NCI-H128 (cell line): ENCODE results near the gene TAF8.

Source experiments
- DNase-seq: peaks from one replicate; lab custom pipeline; 2025; ENCODE audit not compliant: unreplicated experiment; lab: John Stamatoyannopoulos, UW

TAF8 gene

GRCh38 chr6:42120895-42121865 lies 70.9 kb downstream of the TAF8 start:
- no peak for DNase-seq

DNA sequence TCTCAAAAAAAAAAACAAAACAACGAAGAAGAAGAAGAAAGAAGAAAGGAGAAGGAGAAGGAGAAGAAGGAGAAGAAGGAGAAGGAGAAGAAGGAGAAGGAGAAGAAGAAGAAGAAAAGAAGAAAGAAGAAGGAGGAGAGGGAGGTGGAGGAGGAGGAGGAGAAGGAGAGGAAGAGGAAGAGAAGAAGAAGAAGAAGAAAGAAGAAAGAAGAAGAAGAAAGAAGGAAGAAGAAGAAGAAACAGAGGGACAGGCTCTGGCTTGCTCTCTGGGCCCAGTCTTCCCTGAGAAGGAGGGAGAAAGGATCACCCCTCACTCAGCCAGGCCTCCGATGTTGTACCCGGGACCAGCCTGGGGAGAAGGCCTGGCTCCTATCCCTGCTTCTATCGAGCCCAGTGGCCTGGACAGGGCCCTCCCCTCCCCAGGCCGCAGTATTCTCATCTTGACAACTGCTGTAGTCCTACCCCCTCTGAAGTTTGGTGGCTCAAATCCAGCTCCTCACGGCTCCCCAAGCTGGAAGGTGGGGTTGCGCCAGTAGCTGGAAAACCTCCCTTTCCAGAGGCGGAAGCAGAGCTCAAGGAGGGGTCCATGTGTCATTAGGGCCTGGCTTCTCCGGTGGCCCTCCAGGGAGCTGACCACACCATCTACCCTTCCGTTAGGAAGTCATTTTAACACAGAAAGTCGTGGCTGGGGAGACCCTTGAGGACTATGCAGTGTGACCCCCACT lies 73.2 kb downstream of the TAF8 start:
- DNase-seq: no peak

DNA sequence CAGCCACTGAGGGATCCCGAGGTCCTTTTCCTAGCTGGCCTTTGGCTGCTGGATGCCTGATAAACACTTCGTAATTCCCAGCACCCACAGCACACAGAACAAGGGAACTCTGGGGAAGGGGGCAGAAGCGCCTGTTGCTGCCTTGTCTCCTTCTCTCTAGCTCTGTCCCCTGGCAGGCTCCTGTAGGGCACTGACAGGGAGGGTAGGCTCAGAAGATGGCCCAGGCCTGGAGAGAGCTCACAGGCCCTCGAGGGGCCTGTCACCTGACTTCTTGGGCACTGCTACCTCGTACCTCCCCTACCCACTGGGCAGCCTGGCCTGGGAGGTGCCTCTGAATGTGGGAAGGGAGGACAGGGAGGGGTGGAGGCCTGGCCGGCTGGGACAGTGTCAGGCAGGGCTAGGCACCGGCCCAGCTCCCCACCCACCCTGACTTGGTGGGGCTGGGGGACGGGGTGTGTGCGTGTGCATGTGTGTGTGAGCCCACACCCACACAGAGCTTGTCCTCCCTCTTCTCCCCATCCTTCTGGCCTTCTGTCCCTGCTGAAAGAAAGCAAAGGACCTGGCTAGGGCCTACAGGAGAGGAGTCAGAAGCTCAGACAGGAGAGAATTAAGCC lies 74.0 kb downstream of the TAF8 start:
- DNase-seq: no peak

GRCh38 chr6:42125231-42125630 lies 74.9 kb downstream of the TAF8 start:
- no peak for DNase-seq

GRCh38 chr6:42125663-42126062 lies 75.3 kb downstream of the TAF8 start:
- no peak for DNase-seq

DNA sequence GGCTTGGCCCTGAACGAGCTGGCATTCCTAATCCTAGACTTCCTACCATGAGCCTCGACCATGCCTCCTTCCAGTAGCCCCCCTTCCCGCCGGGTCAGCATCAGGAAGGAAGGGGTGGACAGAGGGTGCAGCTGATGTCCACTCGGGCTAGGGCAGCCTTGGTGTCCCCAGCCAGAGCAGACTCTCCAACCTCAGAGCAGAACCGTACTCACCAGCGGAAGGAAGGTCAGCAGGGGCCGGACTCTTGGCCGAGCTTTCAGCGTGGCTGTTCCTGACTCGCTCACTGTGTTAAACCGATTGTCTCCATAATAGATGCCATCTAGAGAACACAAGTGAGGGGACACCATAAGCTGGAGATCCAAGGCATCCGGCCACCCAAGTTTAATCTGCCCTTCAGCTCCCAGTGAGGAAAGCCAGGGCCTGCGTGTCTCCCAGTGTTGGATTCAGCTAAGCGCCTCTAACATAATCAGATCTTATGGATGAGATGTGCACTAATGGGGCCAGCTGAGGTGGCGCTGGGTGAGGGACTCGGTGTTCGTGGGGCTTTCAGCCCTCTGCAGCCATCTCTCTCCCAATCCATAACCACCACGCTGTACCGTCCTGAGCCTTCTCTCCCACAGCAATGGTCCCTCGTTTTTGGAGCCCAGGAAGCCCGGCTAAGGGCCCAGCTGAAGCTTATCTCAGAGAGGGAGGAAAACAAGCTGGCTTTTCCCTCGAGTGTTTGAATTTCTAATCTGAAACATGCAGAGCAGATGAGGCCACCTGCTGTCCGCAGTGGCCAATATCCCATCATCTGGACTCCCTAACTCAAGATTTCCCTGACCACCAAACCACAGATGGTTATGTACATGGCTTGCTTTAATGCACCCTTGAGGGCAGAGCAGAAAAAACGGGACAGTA lies 78.4 kb downstream of the TAF8 start:
- no peak for DNase-seq

GRCh38 chr6:42129360-42129676 lies 79.0 kb downstream of the TAF8 start:
- no peak for DNase-seq

DNA sequence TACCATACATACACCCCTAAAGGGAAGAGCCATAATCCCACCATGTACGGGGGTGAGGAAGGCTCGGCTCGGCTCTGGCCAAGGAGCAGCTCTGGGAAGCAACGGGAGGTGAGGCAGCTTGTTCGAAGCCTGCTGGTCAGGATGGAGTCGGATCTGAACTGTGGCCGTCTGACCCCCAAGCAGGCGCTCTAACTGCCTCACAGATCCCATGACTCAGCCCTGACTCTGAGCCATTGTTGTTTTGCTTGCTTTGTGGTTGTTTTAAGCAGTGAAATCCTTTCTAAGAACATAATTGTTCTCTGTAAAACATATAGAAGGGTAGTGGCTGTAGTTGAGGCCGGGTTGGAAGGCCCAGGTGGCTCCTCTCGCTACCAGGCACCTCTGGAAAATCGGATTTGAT lies 81.2 kb downstream of the TAF8 start:
- no peak for DNase-seq

DNA sequence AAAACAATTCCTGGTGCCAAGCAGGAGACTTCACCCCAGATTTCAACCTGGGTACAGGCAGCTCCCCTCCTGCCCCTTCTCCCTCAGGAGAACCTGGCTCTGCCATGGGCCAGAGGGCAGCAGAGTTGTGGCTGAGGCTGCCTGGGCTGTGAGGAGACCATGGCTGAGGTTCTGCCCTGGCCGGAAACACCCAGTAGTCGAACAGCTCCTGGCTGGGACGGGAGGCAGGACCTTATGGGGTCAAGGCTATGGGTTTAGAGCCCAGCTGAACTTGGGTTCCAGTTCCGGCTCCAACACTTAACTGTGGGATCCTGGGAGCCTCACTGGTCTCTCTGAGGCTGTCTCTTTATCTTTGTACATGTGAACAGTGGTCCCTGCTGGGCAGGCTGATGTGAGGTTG lies 83.6 kb downstream of the TAF8 start:
- DNase-seq: no peak

GRCh38 chr6:42135161-42135560 lies 84.8 kb downstream of the TAF8 start:
- DNase-seq: no peak

DNA sequence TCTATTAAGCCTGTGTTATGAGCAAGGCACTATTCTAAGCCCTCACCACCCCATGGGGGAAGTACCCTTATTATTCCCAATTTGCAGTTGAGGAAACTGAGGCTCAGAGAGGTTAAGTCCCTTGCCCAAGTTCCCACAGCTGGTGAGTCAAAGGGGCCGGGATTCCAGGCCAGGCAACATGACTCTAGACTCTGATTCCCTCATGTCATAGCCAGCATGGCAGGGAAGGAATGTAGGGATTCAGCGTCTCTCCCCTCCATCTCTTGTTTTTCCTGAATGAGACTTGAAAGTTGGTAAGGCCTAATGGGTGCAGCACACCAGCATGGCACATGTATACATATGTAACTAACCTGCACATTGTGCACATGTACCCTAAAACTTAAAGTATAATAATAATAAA lies 85.4 kb downstream of the TAF8 start:
- no peak for DNase-seq

GRCh38 chr6:42136508-42137193 lies 86.3 kb downstream of the TAF8 start:
- no peak for DNase-seq
